CD4-positive, alpha-beta T cell (primary cell): ENCODE data around the gene KCTD3. TPM values are rescaled to one million over a fixed set of nuclear protein-coding genes. Genes with fewer than 3 reads are reported as not detected.

Source experiments
- ATAC-seq: fragments of 200-7000 bp; cut with Tn5 transposase; one replicate; pipeline ENCODE4 v1.10.0; 2022; ENCODE audit warnings: mild to moderate bottlenecking; ENCODE audit not compliant: poor library complexity
- CTCF ChIA-PET: fragments of 350-600 bp; sonication (Branson Sonifier 250); formaldehyde crosslinking; loops from one replicate; lab custom pipeline; 2021; ENCODE audit warnings: antibody characterized with exemption, inconsistent platforms; lab: Charles Lee
- POLR2A ChIA-PET: fragments of 350-600 bp; sonication (Branson Sonifier 250); formaldehyde crosslinking; loops from one replicate; lab custom pipeline; 2021; ENCODE audit warnings: antibody characterized with exemption, inconsistent platforms; lab: Charles Lee
- DNase-seq, 14 experiments: peaks; one replicate each; pipeline ENCODE4 v3.0.0-alpha.2; 2013 to 2020; ENCODE audit warnings: mixed read lengths in 2 of 14
- H3K27ac ChIP-seq, 2 donors: one replicate each; pipeline versions ENCODE4 v1.5.1 to v1.7.0; 2013; ENCODE audit warnings: low read length in 2 of 2, low read depth in 1 of 2, mild to moderate bottlenecking in 1 of 2
- H3K27me3 ChIP-seq, 2 experiments: 1 replicate in 1 of 2; 2 replicates in 1 of 2; pipeline versions ENCODE4 v1.6.1 to v1.7.0; 2013; ENCODE audit warnings: low read length in 2 of 2, control low read depth in 1 of 2, mild to moderate bottlenecking in 1 of 2, moderate library complexity in 1 of 2; ENCODE audit not compliant: insufficient read depth in 2 of 2, control insufficient read depth in 1 of 2
- H3K36me3 ChIP-seq: one replicate; pipeline ENCODE4 v1.6.1; 2013; ENCODE audit warnings: low read length, control low read depth; ENCODE audit not compliant: insufficient read depth
- H3K4me1 ChIP-seq: one replicate; pipeline ENCODE4 v1.6.1; 2013; ENCODE audit warnings: low read length, control low read depth; ENCODE audit not compliant: insufficient read depth
- H3K4me3 ChIP-seq: one replicate; pipeline ENCODE4 v1.5.1; 2013; ENCODE audit warnings: mild to moderate bottlenecking, low read length, moderate library complexity
- H3K9me3 ChIP-seq, 2 experiments: 1 replicate in 1 of 2; 2 replicates in 1 of 2; pipeline versions ENCODE4 v1.6.1 to v1.7.0; 2013; ENCODE audit warnings: low read length in 2 of 2, mild to moderate bottlenecking in 2 of 2, control low read depth in 1 of 2, moderate library complexity in 1 of 2; ENCODE audit not compliant: control insufficient read depth in 1 of 2, insufficient read depth in 1 of 2
- H3K27ac Mint-ChIP-seq: one replicate; pipeline ENCODE4 v1.8.0; 2020; ENCODE audit warnings: mixed read lengths
- H3K27me3 Mint-ChIP-seq: one replicate; pipeline ENCODE4 v1.8.0; 2021; ENCODE audit warnings: mixed read lengths
- H3K36me3 Mint-ChIP-seq: one replicate; pipeline ENCODE4 v1.8.0; 2021; ENCODE audit warnings: low read depth, mixed read lengths
- H3K4me1 Mint-ChIP-seq: one replicate; pipeline ENCODE4 v1.8.0; 2021; ENCODE audit warnings: low read depth, mixed read lengths
- H3K4me3 Mint-ChIP-seq: one replicate; pipeline ENCODE4 v1.8.0; 2020; ENCODE audit warnings: mild to moderate bottlenecking, mixed read lengths
- H3K9me3 Mint-ChIP-seq: one replicate; pipeline ENCODE4 v1.8.0; 2020; ENCODE audit warnings: mixed read lengths
- intact Hi-C, 2 experiments: fragments of 100-400 bp; cut with DNase I in 1 of 2; cut with micrococcal nuclease in 1 of 2; formaldehyde crosslinking; loops; one replicate each; pipeline versions ENCODE4 v1.15.1 to v1.9.0; 2023 to 2025; cut with DNase I, micrococcal nuclease
- total RNA-seq, 174 experiments: library from RNA in 2 of 174; stranded (reverse) in 2 of 174; gene quantifications; one replicate each; pipeline ENCODE4 v1.2.3 and lab custom pipeline; 2021 to 2026
- TF ChIP-seq, protein P1 (sequence below): fragments of 200-600 bp; IDR thresholded peaks from one replicate; pipeline ENCODE4 v1.8.0; 2022; ENCODE audit warnings: antibody characterized with exemption, mild to moderate bottlenecking

Gene KCTD3
- total RNA-seq, 2 experiments from 2014 or later = 3.0 to 4.8 TPM

DNA sequence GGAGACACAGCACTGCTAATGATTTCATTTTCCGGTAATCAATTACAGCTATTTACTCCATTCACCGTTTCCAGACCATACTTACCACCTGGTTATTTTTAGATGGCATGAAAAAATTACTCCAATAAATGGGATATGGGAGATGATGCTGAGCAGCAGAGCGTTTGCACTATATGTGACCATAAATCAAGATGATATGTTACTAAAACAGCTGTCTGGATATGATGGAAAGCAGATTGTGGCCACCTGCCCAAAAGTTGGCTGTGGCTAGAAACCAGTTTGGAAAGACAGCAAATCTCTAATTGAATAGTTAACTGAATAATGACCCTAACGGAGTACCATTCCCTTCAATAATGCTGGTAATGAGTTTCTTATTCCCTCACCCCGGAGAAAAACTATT lies 22.5 kb upstream of the KCTD3 start:
- no peak overlapping the region for H3K27ac Mint-ChIP-seq
- no peak for DNase-seq
- Histone ChIP-seq H3K36me3 (no peaks in the 10 kb centered on the region), H3K9me3 (no peaks in the 10 kb centered on the region), H3K4me1 (no peaks in the 10 kb centered on the region), H3K4me3 (no peak overlapping the region), H3K27ac (no peak overlapping the region), H3K27me3 (no peaks in the 10 kb centered on the region)
- H3K4me1 Mint-ChIP-seq = no peaks in the 10 kb centered on the region
- ChIA-PET CTCF (no interaction called here), POLR2A (no interaction called here)
- intact Hi-C loops = no loop called here
- H3K4me3 Mint-ChIP-seq = no peak overlapping the region
- H3K27me3 Mint-ChIP-seq = peaks cover 14% of the 10 kb centered on the region
- H3K9me3 Mint-ChIP-seq = no peaks in the 10 kb centered on the region
- no peak for ATAC-seq
- TF ChIP-seq, protein P1, sequence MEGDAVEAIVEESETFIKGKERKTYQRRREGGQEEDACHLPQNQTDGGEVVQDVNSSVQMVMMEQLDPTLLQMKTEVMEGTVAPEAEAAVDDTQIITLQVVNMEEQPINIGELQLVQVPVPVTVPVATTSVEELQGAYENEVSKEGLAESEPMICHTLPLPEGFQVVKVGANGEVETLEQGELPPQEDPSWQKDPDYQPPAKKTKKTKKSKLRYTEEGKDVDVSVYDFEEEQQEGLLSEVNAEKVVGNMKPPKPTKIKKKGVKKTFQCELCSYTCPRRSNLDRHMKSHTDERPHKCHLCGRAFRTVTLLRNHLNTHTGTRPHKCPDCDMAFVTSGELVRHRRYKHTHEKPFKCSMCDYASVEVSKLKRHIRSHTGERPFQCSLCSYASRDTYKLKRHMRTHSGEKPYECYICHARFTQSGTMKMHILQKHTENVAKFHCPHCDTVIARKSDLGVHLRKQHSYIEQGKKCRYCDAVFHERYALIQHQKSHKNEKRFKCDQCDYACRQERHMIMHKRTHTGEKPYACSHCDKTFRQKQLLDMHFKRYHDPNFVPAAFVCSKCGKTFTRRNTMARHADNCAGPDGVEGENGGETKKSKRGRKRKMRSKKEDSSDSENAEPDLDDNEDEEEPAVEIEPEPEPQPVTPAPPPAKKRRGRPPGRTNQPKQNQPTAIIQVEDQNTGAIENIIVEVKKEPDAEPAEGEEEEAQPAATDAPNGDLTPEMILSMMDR = no peak
- H3K36me3 Mint-ChIP-seq = no peaks in the 10 kb centered on the region

DNA sequence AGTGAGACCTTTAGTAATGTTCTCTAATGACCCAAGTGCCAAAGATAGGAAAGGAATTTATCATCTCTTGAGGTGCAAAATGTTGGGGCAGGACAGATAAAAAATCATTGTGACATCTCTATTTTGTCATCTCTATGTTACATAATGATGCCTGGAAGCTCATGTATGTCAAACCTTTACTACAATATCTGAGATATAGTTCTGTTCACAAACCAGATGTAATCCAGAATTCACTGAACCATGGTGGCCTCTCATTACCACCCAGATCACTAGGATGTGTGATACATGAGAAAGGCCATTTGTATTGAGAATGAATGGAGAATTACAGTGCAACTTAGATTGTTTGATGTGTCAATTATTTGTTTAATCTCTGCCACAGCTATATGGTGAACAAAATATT lies 22.0 kb upstream of the KCTD3 start:
- H3K27me3 Mint-ChIP-seq = peaks cover 14% of the 10 kb centered on the region
- intact Hi-C loops = no loop called here
- H3K36me3 Mint-ChIP-seq = no peaks in the 10 kb centered on the region
- H3K4me3 Mint-ChIP-seq = no peak overlapping the region
- DNase-seq (no peak), ATAC-seq (no peak)
- POLR2A ChIA-PET = no interaction called here
- CTCF ChIA-PET = no interaction called here
- Histone ChIP-seq H3K27ac (no peak overlapping the region), H3K4me1 (no peaks in the 10 kb centered on the region), H3K9me3 (no peaks in the 10 kb centered on the region), H3K4me3 (no peak overlapping the region), H3K27me3 (no peaks in the 10 kb centered on the region), H3K36me3 (no peaks in the 10 kb centered on the region)
- H3K4me1 Mint-ChIP-seq = no peaks in the 10 kb centered on the region
- TF ChIP-seq, protein P1 = no peak
- H3K9me3 Mint-ChIP-seq = no peaks in the 10 kb centered on the region
- H3K27ac Mint-ChIP-seq = no peak overlapping the region

DNA sequence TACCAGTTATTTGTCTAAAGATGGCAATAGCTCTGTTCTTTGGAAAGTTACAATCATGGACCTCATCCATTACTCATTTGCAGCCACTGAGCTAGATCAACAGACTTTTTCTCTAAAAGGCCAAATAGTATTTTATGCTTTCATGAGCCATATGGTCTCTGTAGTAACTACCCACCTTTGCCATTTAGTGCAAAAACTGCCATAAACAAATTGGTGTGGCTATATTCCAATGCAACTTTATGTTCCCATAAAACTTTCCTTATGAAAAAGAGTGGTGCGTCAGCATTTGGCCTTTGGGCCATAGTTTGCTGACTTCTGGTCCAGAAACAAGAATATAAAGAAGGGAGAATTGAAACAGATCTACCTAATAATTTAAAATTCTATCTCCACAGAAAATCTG lies 20.1 kb upstream of the KCTD3 start:
- Histone ChIP-seq H3K36me3 (no peaks in the 10 kb centered on the region), H3K9me3 (peaks cover 0 to 3% of the 10 kb centered on the region in 2 experiments), H3K27ac (no peak overlapping the region), H3K27me3 (no peaks in the 10 kb centered on the region), H3K4me1 (no peaks in the 10 kb centered on the region), H3K4me3 (no peak overlapping the region)
- Mint-ChIP-seq H3K36me3 (no peaks in the 10 kb centered on the region), H3K27ac (no peak overlapping the region), H3K4me3 (no peak overlapping the region), H3K27me3 (peaks cover 8% of the 10 kb centered on the region), H3K9me3 (no peaks in the 10 kb centered on the region), H3K4me1 (no peaks in the 10 kb centered on the region)
- intact Hi-C loops = no loop called here
- ATAC-seq = no peak
- DNase-seq = no peak
- TF ChIP-seq, protein P1 = no peak
- POLR2A ChIA-PET = no interaction called here
- CTCF ChIA-PET = no interaction called here
